HUES48 (cell line): ENCODE data around the gene THSD4.

Experiments used
- H3K27ac ChIP-seq: one replicate; pipeline ENCODE4 v1.7.0; 2013; ENCODE audit warnings: low read depth, low read length, inconsistent platforms
- H3K27me3 ChIP-seq: 2 replicates; pipeline ENCODE4 v1.6.1; 2013; ENCODE audit warnings: mild to moderate bottlenecking, low read length; ENCODE audit not compliant: control insufficient read depth, insufficient read depth
- H3K36me3 ChIP-seq: 2 replicates; pipeline ENCODE4 v1.6.1; 2013; ENCODE audit warnings: low read length; ENCODE audit not compliant: control insufficient read depth, insufficient read depth
- H3K4me1 ChIP-seq: 2 replicates; pipeline ENCODE4 v1.6.1; 2013; ENCODE audit warnings: mild to moderate bottlenecking, low read length; ENCODE audit not compliant: control insufficient read depth, insufficient read depth
- H3K4me3 ChIP-seq: 2 replicates; pipeline ENCODE4 v1.5.1; 2013; ENCODE audit warnings: mild to moderate bottlenecking, low read depth, low read length
- H3K9ac ChIP-seq: 2 replicates; pipeline ENCODE4 v1.6.1; 2013; ENCODE audit warnings: mild to moderate bottlenecking, low read depth, low read length, moderate library complexity
- H3K9me3 ChIP-seq: 2 replicates; pipeline ENCODE4 v1.6.1; 2013; ENCODE audit warnings: low read length; ENCODE audit not compliant: control insufficient read depth, insufficient read depth

The THSD4 gene

GRCh38 chr15:71707230-71708050, 592.2 kb downstream of the THSD4 start:
- Histone ChIP-seq H3K27me3 (no peaks in the 10 kb centered on the region), H3K36me3 (no peaks in the 10 kb centered on the region), H3K4me3 (no peak overlapping the region), H3K27ac (no peak overlapping the region), H3K9ac (no peak overlapping the region), H3K4me1 (peaks cover 5% of the 10 kb centered on the region; the same call in 1 of the 2 replicates), H3K9me3 (no peaks in the 10 kb centered on the region)

GRCh38 chr15:71708051-71708429, 592.8 kb downstream of the THSD4 start:
- no peaks in the 10 kb centered on the region for H3K36me3 ChIP-seq
- no peak overlapping the region for H3K4me3 ChIP-seq
- H3K27me3 ChIP-seq = no peaks in the 10 kb centered on the region
- H3K9ac ChIP-seq = no peak overlapping the region
- H3K27ac ChIP-seq = no peak overlapping the region
- H3K9me3 ChIP-seq = no peaks in the 10 kb centered on the region
- peaks cover 5% of the 10 kb centered on the region; the same call in 1 of the 2 replicates for H3K4me1 ChIP-seq

GRCh38 chr15:71708741-71709140, 593.5 kb downstream of the THSD4 start:
- H3K4me3 ChIP-seq = no peak overlapping the region
- H3K27ac ChIP-seq = no peak overlapping the region
- no peak overlapping the region for H3K9ac ChIP-seq
- peaks cover 5% of the 10 kb centered on the region; the same call in 1 of the 2 replicates for H3K4me1 ChIP-seq
- no peaks in the 10 kb centered on the region for H3K36me3 ChIP-seq
- H3K9me3 ChIP-seq = no peaks in the 10 kb centered on the region
- no peaks in the 10 kb centered on the region for H3K27me3 ChIP-seq

GRCh38 chr15:71709808-71710418, 594.6 kb downstream of the THSD4 start:
- H3K27me3 ChIP-seq = no peaks in the 10 kb centered on the region
- H3K4me1 ChIP-seq = peaks cover 5% of the 10 kb centered on the region; the same call in 1 of the 2 replicates
- H3K36me3 ChIP-seq = no peaks in the 10 kb centered on the region
- no peaks in the 10 kb centered on the region for H3K9me3 ChIP-seq
- H3K27ac ChIP-seq = no peak overlapping the region
- H3K9ac ChIP-seq = no peak overlapping the region
- H3K4me3 ChIP-seq = no peak overlapping the region

- no peaks in the 10 kb centered on the region for H3K27me3 ChIP-seq
- no peaks in the 10 kb centered on the region for H3K9me3 ChIP-seq
- no peaks in the 10 kb centered on the region for H3K4me1 ChIP-seq
- H3K9ac ChIP-seq = no peak overlapping the region
- no peak overlapping the region for H3K4me3 ChIP-seq
- H3K36me3 ChIP-seq = no peaks in the 10 kb centered on the region
- no peak overlapping the region for H3K27ac ChIP-seq
Measured at GRCh38 chr15:71712182-71712581, 596.9 kb downstream of the THSD4 start.

GRCh38 chr15:71713191-71713809, 598.0 kb downstream of the THSD4 start:
- H3K4me3 ChIP-seq = no peak overlapping the region
- no peak overlapping the region for H3K9ac ChIP-seq
- no peak overlapping the region for H3K27ac ChIP-seq
- no peaks in the 10 kb centered on the region for H3K9me3 ChIP-seq
- H3K4me1 ChIP-seq = no peaks in the 10 kb centered on the region
- no peaks in the 10 kb centered on the region for H3K36me3 ChIP-seq
- no peaks in the 10 kb centered on the region for H3K27me3 ChIP-seq

GRCh38 chr15:71715914-71716313, 600.6 kb downstream of the THSD4 start:
- no peaks in the 10 kb centered on the region for H3K27me3 ChIP-seq
- no peaks in the 10 kb centered on the region for H3K36me3 ChIP-seq
- H3K9ac ChIP-seq = no peak overlapping the region
- no peak overlapping the region for H3K4me3 ChIP-seq
- no peak overlapping the region for H3K27ac ChIP-seq
- H3K4me1 ChIP-seq = no peaks in the 10 kb centered on the region
- H3K9me3 ChIP-seq = no peaks in the 10 kb centered on the region

- no peak overlapping the region for H3K4me3 ChIP-seq
- no peaks in the 10 kb centered on the region for H3K4me1 ChIP-seq
- no peak overlapping the region for H3K9ac ChIP-seq
- H3K9me3 ChIP-seq = no peaks in the 10 kb centered on the region
- H3K36me3 ChIP-seq = no peaks in the 10 kb centered on the region
- no peak overlapping the region for H3K27ac ChIP-seq
- H3K27me3 ChIP-seq = no peaks in the 10 kb centered on the region
Measured at GRCh38 chr15:71716990-71717389, 601.7 kb downstream of the THSD4 start.

- Histone ChIP-seq H3K9me3 (no peaks in the 10 kb centered on the region), H3K9ac (no peak overlapping the region), H3K36me3 (no peaks in the 10 kb centered on the region), H3K4me1 (no peaks in the 10 kb centered on the region), H3K27ac (no peak overlapping the region), H3K27me3 (no peaks in the 10 kb centered on the region), H3K4me3 (no peak overlapping the region)
Measured at GRCh38 chr15:71718116-71718910, 603.0 kb downstream of the THSD4 start.

GRCh38 chr15:71723344-71723743, 608.1 kb downstream of the THSD4 start:
- Histone ChIP-seq H3K27ac (no peak overlapping the region), H3K27me3 (no peaks in the 10 kb centered on the region)

More at GRCh38 chr15:71723344-71723743, 608.1 kb downstream of the THSD4 start:
- Histone ChIP-seq H3K9ac (no peak overlapping the region), H3K9me3 (no peaks in the 10 kb centered on the region), H3K4me1 (no peaks in the 10 kb centered on the region), H3K4me3 (no peak overlapping the region), H3K36me3 (no peaks in the 10 kb centered on the region)
